C1 segment of cervical spinal cord (tissue), 14 donors: Measurements from ENCODE around the gene RGL1.

ENCODE experiments used
- DNase-seq, 14 donors: peaks; one replicate each; lab custom pipeline; 2025; lab: John Stamatoyannopoulos, UW

RGL1 gene

DNA sequence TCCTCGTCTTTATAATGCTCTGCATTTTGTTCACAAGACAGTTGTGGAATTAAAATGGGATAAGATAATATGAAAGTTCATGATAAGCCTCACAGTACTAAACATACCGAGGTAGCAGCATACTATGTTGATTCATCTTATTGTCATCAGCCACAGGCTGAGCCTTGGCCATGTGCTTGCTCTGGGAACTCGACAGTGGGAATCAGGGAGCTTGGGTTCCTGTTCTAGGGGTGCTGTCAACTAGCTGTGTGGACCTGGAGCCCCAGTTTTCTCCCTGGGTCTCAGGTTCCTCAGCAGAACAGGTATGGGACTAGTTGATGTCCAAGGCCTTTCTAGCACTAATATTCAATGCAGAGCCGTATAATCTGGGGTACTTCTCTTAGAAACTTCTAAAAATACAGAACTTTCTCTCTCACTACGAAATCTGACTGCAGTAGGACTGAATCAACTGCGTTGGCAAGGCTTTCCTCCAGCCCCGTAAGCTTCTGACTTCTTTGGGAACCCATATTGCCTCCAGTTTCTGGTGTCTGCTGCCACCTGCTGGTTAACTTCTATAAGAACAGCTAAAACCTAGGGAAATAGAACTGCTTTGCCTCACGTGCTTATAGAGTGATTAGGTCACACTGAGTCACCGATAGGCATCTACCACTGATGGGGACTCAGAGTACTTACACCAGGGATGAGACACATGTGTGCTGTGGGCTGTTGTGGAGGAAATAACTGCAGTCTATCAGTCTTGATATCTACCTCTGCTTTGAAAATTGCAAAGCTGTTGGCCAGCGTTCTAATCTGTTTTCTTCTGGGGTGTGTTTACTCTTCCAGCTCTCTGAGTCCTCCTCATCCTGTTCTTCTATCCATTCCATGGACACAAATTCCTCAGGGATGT is 110.9 kb downstream of the RGL1 start:
- peak in 11 of 14 donors; percentile 13 to 76 (median 62) for DNase-seq

DNA sequence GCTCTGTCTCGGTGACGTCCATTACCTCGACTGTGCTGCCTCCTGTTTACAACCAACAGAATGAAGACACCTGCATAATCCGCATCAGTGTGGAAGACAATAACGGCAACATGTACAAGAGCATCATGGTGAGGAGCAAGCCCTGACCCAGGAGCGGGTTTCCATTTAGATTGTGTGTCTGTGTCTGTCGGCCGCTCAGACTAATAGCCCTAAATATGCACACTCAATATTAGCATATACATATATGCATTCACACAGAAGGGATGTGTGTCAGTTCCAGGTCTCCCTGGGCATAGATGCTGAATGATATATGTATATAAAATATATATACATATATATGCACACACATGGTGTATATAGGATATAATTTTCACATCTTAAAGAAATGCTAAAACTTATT is 111.7 kb downstream of the RGL1 start:
- no peak for DNase-seq

DNA sequence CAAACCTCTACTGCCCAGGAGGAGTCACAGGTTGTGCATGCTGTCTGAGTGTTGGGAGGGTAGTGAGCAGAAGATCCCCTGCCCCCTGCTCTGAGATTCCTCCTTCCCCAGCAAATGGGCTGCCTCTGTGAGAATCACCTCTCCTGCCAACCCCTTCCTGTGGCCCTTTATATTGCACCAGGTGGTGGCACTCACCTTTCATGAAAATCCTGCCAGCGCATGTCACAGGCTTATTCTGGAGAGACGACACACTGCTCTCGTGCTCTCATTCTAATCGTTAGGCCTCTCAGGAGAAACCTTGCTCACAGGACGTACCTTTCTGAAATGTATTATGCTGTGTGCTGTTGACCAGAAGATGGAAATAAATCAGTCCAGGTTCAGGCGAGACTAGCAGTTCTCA is 113.7 kb downstream of the RGL1 start:
- DNase-seq: peak in 1 of 14 donors; percentile 28

DNA sequence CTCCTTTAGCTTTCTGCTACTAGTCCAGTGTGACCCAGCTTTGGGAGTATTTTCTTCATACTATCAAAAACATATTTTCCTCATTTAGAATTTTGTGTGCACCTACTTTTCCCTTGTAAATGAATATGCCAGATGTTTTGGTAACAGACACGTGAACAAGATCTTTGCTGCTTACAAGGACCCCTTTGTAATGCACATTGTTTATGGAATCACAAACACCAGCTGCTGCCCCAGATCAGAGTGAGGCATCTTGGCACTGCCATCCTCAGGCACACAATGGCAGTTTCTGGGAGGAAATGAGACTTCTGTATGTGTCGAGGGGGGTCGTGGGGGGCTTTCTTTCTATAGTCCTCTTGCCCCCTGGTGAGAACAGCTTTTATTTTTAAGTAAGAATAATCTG is 115.7 kb downstream of the RGL1 start:
- peak in 7 of 14 donors; percentile 24 to 47 (median 38) for DNase-seq

DNA sequence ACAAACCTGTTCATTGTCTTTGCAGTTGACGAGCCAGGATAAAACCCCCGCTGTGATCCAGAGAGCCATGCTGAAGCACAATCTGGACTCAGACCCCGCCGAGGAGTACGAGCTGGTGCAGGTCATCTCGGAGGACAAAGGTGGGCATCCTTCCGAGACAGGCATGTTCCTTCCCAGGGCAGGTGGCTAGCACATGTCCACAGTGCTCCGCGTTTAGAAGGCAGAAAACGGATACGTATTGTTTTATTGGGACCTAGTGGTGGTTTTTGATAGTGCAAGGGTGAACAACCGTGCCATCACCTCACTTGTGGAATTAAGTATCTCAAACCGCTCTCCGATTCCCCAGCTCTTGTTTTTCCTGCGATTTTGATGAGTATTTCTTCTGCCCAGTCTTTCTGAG is 117.3 kb downstream of the RGL1 start:
- DNase-seq: no peak

DNA sequence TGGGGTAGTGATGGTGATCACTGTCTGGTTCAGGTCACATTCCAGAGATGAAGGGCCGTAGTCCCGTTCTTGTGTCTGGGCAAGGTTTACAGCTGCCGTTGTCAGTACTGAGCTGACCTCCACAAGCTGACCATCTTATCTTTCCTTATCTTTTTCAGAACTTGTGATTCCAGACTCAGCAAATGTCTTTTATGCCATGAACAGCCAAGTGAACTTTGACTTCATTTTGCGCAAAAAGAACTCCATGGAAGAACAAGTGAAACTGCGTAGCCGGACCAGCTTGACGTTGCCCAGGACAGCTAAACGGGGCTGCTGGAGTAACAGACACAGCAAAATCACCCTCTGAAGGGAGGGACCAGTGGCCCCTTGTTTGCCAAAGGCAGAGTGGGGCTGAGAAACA is 121.0 kb downstream of the RGL1 start:
- DNase-seq: no peak

DNA sequence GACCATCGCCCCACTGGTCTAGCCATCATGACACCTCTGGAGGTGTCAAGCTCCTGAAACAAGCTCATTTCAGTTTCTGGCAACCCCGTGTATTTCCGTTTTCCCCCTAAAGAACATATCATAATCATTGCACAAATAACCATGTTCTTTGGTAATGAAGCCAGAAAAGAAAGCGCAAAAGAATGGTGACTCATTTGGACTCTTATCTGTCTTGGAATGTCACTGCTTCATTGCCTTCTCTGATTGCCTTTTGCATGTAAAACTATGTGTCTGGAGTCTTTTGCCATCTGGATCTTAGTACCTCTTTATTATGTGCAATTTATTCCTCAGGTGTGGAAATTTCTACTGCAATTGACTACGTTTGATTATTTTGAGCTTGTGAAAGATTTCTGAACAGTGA is 122.1 kb downstream of the RGL1 start:
- no peak for DNase-seq

DNA sequence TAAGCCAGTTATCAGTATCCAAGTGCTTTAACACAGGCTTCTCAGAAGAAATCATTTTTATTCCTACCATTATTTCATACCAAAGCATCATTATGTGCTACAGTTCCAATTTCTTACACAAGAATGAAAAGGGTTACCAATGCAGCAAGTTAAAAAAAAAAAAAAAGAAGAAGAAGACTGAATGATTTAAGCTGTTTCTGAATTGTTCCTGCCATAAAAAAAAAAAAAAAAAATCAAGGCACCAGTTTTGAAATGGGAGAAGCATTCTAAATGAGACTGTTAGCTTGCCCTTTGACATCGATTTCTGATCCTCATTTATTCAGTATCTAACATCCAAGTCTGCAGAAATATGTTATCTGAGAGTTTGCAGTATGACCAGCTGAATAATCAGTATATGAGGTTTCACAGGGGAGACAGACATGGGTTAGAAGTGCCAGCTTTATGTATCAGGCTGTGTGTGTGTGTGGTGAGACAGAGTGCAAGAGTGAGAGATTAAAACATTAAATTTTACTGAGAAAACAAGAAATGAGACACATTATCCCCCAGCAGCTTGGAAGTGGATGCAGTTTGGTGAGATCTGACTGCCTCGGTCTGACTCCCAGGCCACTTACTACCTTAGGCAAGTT is 126.8 kb downstream of the RGL1 start:
- peak in 1 of 14 donors; percentile 38 for DNase-seq

DNA sequence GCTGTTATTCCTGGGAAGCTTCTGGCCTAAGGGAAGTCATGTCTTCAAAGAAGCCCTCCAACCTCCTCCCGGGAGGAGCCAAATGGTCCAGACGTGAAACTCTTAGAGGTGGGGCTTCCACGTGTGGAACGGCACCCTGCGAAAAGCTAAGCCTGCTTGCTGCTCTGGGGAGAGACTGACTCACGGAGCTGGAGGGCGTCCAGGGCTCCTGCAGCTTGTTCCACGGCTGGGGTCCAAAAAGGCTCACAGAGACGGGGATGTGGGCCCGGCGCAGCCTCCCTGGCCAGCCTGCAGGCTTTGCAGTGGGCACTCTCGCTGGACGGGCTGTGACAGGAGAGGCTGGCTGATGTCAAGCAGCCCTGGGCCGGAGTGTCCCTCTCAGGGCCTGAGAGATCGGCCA is 127.5 kb downstream of the RGL1 start:
- DNase-seq: peak in 13 of 14 donors; percentile 22 to 84 (median 66)

DNA sequence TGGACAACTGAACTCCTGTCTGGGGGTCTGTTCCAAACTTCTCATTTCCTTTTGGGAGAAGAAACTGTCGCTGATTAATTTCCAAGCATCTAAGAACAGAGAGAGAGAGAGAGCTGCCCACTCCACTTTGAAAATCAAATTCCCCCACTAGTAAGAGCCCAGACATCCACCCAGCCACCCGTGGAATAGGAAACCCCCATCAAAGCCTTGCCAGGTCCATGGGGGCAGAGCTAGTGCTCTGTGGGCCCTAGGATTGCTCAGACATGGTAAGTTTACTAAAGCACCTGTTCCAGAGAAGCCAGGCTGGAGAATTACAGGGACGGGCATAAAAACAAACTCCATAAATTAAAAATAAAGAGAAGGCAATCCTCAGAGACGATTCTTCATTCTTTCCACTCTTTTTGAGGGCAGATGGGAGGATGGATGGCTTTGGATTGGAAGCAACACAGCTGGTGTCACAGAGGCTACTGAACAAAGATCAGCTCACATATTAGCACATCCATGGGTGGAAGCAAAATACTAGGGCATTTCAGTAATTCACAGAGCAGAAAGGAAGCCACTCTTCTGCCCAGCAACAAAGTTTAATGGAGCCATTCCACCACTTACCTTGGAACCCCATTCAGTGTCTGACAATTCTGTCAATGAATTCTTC is 128.7 kb downstream of the RGL1 start:
- DNase-seq: no peak

DNA sequence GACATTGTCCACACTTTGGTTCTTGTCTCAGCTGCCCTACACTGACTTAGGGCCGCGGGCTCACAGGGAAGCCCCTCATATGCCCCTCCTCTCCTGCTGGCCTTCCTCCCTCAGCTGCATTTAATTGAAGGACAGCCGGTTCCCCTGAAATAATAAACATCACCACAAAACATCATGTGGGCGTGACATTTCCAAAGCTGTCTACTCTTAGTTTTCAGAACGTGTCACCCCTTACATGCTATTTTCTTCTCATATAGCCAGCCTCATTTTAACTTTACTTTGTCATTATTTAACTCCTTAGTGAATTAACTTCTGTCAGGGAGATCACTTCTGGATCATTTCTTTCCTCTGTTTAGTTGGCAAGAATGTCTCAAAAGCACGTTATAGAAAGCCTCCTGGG is 129.4 kb downstream of the RGL1 start:
- no peak for DNase-seq

DNA sequence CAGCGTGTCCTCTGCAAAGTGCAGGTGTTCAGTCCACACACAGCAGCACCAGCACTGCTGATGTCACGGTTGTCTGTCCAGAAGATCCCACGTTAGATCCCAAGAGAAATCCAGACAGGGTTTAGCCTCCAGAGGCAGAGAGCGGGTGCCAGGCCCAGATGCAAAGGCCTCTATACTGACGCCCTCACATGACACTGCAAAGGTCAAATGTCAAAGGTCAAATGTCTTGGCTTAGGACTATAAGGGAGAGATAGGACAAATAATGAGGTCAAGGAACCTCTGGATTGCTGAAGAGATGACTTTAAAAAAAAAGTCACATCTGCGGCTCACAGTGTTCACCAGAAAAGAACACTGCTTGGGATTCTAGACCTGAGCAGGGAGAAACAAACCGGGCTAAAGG is 131.1 kb downstream of the RGL1 start:
- no peak for DNase-seq

DNA sequence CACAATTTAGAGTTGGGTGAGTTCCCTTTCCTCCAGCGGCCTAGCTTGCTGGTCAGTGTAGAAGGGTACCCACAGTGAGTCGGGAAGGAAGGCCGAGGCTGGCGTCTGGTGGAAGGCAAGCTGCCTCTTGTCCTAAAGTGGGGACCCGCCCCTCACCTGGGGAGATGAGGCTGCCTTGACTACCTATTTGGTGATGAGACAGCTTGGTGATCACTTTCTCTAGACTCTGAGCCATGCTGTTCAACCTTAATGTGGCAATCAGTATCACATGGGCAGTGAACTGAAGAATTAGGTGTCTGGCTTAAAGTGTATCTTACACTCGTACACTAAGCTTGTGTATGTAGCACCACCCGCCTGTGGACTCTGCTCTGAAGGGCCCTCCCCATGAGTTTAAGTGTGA is 131.9 kb downstream of the RGL1 start:
- DNase-seq: no peak

DNA sequence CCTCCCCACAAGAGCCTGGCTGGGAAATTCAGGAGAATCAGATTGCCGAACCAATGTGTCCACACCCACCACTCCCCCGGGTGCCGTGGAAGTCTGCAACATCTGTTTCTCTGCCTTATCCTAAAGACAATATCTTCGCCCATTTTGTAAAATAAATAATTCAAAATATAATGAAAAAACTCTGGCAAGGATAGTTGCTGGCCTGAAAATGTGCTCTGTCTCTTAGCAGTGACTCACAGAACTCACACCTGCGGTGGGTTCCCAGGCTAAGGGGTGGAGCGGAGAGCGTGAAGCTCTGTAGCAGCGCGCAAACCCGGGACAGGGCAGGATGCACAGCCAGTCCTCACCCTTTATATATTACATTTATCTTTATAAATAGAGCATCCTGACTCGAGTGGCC is 132.7 kb downstream of the RGL1 start:
- DNase-seq: no peak

DNA sequence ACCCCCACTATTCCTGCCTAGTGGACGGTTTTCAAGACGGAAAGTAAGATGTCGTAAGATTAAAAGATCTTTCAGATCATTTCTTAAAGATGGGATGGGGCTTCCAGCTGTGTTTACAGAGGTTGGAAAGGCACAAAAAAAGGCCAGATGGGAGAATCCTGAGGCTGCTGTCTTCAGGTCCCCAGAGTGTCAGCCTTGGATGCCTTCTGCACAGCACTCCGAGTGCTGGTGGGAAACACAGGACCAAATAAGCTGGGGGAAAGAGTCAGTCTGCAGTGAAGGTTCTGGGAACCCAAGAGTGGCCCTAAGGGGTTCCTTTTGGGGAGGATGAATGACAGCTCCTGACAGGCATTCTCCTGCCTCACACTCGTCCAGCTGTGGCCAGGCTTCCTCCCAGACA is 136.1 kb downstream of the RGL1 start:
- DNase-seq: no peak

DNA sequence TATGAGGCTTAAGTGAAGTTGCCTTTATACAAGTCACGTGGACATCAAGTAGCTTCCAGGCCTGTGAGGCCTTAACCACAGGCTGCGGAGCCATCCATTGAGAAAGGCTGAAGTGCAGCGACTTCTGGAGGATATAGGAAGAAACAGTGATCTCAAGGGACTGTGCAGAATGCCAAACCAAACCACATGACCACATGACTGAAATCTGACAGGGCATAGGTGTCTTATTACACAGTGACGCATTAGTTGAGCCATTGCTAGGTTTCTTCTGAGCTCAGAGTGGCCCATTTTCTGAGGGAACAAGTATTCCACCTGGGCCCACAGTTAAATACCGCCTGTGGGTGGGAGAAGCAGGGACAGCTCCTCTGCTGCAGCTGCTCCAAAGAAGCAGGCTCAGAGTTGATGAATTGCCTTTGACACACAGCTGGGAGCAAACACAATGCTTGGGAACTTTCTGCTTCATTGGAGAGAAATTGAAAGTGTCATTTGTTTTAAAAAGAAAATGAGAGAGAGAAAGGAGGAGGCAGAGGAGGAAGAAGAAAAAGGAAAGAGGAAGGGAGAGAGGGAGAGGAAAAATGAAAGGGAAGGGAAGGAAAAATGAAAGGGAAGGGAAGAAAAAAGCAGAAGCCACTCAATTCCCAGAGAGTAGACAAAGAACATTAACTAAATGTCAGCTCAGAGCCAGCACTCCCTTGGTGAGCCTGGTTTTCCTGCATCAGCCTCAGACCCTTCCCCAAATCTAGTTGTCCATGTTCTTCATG is 138.2 kb downstream of the RGL1 start:
- DNase-seq: no peak

DNA sequence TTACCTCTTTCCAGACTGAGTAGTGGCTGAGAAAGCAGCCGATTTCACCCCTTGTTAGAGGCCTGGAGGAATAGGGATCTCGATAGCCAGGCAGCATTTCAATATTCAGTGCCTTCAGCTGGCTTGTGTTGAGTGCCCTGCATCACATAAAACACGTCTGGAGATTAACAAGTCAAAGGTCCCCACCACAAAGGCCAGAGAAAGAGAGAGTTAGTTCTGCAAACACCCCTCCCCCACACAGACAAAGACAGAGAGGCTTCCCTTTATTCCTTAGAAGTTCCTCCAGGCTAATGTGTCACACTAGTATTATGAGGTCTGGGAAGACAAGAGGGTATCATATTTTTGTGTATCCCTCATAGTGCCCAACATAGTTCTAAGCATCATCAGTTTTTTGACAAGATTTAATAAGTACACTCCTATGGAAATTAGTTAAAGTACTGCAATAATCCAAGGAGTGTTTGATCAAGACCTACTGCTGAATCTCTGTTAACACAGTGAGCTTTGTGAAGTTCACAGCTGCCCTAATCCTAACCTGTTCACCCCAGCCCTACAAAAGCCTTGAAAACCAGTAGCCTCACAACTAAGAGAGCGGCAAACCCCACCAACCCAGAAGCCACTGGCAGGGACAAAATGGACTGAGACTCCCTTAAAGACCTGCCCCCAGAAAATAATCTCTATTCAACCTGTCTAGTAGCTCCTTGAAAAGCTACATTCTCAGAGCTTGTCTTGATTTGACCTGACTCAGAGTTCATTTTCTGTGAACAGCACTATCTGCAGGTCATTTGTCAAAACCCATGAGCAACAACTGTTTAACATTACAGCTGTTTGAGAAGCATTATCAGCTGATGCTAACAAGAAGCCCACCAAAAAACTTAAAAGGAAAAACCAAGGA is 140.8 kb downstream of the RGL1 start:
- no peak for DNase-seq

DNA sequence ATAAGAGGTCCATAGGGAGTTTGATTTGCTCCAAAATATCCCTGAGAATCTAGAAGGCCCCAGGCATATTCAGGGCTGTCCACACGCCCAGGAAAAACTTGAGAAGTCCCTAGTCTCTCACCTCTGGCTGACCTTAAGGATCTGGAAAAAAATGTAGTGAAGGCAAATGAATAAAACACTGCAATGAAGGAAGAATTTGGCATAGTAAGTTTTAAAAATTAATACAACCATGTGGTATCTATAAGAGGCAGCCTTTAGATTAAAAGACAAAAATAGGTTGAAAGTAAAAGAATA is 141.3 kb downstream of the RGL1 start:
- DNase-seq: no peak

DNA sequence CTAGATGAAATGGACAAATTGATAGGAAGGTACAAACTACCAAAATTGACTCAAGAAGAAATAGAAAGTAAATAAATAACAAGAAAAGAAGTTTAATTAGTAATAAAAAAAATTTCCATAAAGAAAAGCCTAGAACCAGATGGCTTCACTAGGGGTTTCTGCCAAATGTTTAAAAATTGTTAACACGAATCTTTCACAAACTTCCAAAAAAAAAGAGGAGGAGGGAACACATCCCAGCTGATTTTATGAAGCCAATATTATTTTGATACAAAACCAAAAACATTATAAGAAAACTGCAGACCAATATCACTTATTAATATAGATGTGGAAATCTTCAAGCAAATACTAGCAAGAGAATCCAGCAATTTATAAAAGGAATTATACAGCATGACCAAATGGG is 143.1 kb downstream of the RGL1 start:
- no peak for DNase-seq

DNA sequence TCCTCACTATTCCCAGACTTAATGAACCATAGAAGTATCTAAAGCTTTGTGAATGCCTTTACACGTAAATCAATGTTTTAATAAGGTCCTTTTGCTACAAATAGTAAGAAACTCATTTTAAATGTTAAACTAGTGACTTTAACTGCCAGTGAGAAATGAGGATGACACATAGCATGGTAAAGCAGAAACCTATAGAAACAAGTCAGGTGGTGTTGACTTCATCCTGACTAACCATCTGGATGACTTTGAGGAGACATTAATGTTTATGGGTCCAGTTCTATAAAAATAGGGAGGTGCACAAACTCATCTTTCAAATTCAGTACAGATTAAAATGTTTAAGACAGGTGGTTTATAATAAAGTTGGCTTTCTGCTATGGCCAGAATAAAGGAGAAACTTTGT is 147.2 kb downstream of the RGL1 start:
- DNase-seq: no peak

DNA sequence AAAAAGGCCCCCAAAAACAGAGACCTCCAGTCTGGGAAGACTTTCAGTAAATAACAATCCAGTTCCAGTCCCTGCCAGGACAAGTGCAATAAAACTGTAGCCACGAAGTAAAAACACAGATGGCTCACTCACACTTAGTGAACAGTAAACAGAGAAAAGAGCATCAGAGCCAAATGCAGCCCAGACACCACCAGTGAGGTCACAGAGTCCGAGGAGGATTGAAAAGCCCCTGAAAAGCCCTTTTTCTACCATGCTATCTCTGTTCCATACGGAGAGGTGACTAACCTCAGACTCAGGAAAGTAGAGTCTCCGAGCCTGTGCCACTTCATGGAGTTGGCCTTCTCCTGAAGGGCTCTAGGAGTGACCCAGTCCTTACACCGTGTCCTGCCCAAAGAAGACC is 148.1 kb downstream of the RGL1 start:
- DNase-seq: peak in 2 of 14 donors; percentile 22 to 62
